Ishikawa (cell line): ENCODE measurements around the gene PRIMA1.

ENCODE experiments used
- CEBPB ChIP-seq: IDR thresholded peaks from 2 replicates; pipeline ENCODE4 v1.6.1; 2012
- CREB1 ChIP-seq: IDR thresholded peaks from 2 replicates; pipeline ENCODE4 v1.6.1; 2012; ENCODE audit warnings: low read depth
- EGR1 ChIP-seq: IDR thresholded peaks from 2 replicates; pipeline ENCODE4 v1.6.1; 2012
- EP300 ChIP-seq: IDR thresholded peaks from 2 replicates; pipeline ENCODE4 v1.6.1; 2012; ENCODE audit warnings: borderline replicate concordance
- FOXM1 ChIP-seq: IDR thresholded peaks from 2 replicates; pipeline ENCODE4 v1.6.1; 2012; ENCODE audit warnings: low read depth, borderline replicate concordance
- MAX ChIP-seq: IDR thresholded peaks from 2 replicates; pipeline ENCODE4 v1.6.1; 2012
- NFIC ChIP-seq: IDR thresholded peaks from 2 replicates; pipeline ENCODE4 v1.6.1; 2012
- RAD21 ChIP-seq: IDR thresholded peaks from 2 replicates; pipeline ENCODE4 v1.6.1; 2012; ENCODE audit warnings: low read depth
- REST ChIP-seq: IDR thresholded peaks from 2 replicates; pipeline ENCODE4 v1.6.1; 2012; ENCODE audit warnings: low read depth, mild to moderate bottlenecking
- TAF1 ChIP-seq: IDR thresholded peaks from 2 replicates; pipeline ENCODE4 v1.6.1; 2012; ENCODE audit warnings: low read depth, mild to moderate bottlenecking
- TCF12 ChIP-seq: IDR thresholded peaks from 2 replicates; pipeline ENCODE4 v1.6.1; 2012; ENCODE audit warnings: low read depth
- TEAD4 ChIP-seq: IDR thresholded peaks from 2 replicates; pipeline ENCODE4 v1.6.1; 2012
- USF1 ChIP-seq: IDR thresholded peaks from 2 replicates; pipeline ENCODE4 v1.6.1; 2012
- YY1 ChIP-seq: IDR thresholded peaks from 2 replicates; pipeline ENCODE4 v1.6.1; 2012; ENCODE audit warnings: low read depth
- ZBTB7A ChIP-seq: IDR thresholded peaks from 2 replicates; pipeline ENCODE4 v1.6.1; 2012; ENCODE audit warnings: low read depth

Gene PRIMA1

GRCh38 chr14:93811676-93812075 lies 23.4 kb upstream of the PRIMA1 start:
- no peak for TF ChIP-seq ZBTB7A

GRCh38 chr14:93811020-93811419 lies 22.7 kb upstream of the PRIMA1 start:
- TF ChIP-seq CEBPB (no peak), CREB1 (no peak), YY1 (no peak), USF1 (no peak), TCF12 (no peak), ZBTB7A (no peak), RAD21 (no peak), EGR1 (no peak), FOXM1 (no peak), TEAD4 (no peak)

GRCh38 chr14:93804654-93805053 lies 16.4 kb upstream of the PRIMA1 start:
- TF ChIP-seq RAD21, result peak; percentile 10; the same call in 1 of the 2 replicates
- TF ChIP-seq TEAD4, result no peak

- TF ChIP-seq RAD21, result no peak
These were observed 15.4 kb upstream of the PRIMA1 start for GRCh38 chr14:93803408-93804318.

- TF ChIP-seq USF1, result no peak
- TF ChIP-seq CEBPB, result peak; percentile 23; the same call in 1 of the 2 replicates
These were observed 12.0 kb upstream of the PRIMA1 start for GRCh38 chr14:93799989-93800921.

GRCh38 chr14:93799617-93799988 lies 11.3 kb upstream of the PRIMA1 start:
- no peak for TF ChIP-seq EGR1
- no peak for TF ChIP-seq TCF12
- TF ChIP-seq YY1, result no peak
- no peak for TF ChIP-seq NFIC
- TF ChIP-seq REST, result no peak
- no peak for TF ChIP-seq RAD21
- no peak for TF ChIP-seq TAF1
- TF ChIP-seq FOXM1, result no peak
- TF ChIP-seq TEAD4, result no peak
- no peak for TF ChIP-seq ZBTB7A
- no peak for TF ChIP-seq USF1
- TF ChIP-seq MAX, result no peak
- TF ChIP-seq EP300, result no peak
- no peak for TF ChIP-seq CREB1
- no peak for TF ChIP-seq CEBPB

- no peak for TF ChIP-seq EGR1
- no peak for TF ChIP-seq TEAD4
- TF ChIP-seq EP300, result no peak
- TF ChIP-seq ZBTB7A, result no peak
- no peak for TF ChIP-seq CREB1
- TF ChIP-seq MAX, result no peak
- TF ChIP-seq CEBPB, result no peak
- no peak for TF ChIP-seq RAD21
- TF ChIP-seq NFIC, result no peak
- TF ChIP-seq YY1, result no peak
- no peak for TF ChIP-seq FOXM1
These were observed 9.3 kb upstream of the PRIMA1 start for GRCh38 chr14:93797536-93797935.
